Right lobe of liver (tissue), 4 donors: ENCODE measurements around the gene HOXB7.

Experiments used
- CTCF ChIP-seq, 4 donors: fragments of 200-600 bp in 3 of 4; fragments of 450-650 bp in 1 of 4; IDR thresholded peaks; one replicate each; pipeline versions ENCODE4 v1.5.1 to v1.8.0; 2016 to 2022; ENCODE audit warnings: antibody characterized with exemption in 4 of 4, mild to moderate bottlenecking in 2 of 4
- POLR2A ChIP-seq: fragments of 450-650 bp; IDR thresholded peaks from one replicate; pipeline ENCODE4 v1.6.1; 2017; ENCODE audit warnings: antibody characterized with exemption, mild to moderate bottlenecking
- donor health status: DM: no; HTN: no; CAD: no.
- donor health status: DM: no; HTN: no; CAD: no.
- donor health status: DM: no; HTN: yes; CAD: no.

- TF ChIP-seq POLR2A (no peak), CTCF (IDR thresholded peaks at IDR 0.05) (no peak)
These were observed 13.3 kb upstream of the HOXB7 start for GRCh38 chr17:48624118-48624517.
